Mucosa of gallbladder (tissue), 1 donor: ENCODE measurements around the gene RCAN2. TPM values are rescaled to one million over a fixed set of nuclear protein-coding genes. Genes with fewer than 3 reads are reported as not detected.
A peak's percentile ranks its signal among the peaks of the same experiment; 100 is the strongest.

Source experiments
- DNase-seq: peaks from one replicate; pipeline ENCODE4 v3.0.0-alpha.2; 2020; ENCODE audit warnings: low spot score
- total RNA-seq: library from RNA; stranded (reverse); gene quantifications from one replicate; pipeline ENCODE4 v1.2.1, GENCODE V29; 2021
- donor health status: DM: no; HTN: no; CAD: no.

Gene RCAN2
- total RNA-seq: 61.7 TPM

- DNase-seq: peak; percentile 61
Measured at GRCh38 chr6:46491201-46491627, at the start of gene RCAN2. RCAN2 (minus strand) TSS chr6:46491449.

- no peak for DNase-seq
Measured at GRCh38 chr6:46539866-46540265, 48.6 kb upstream of the RCAN2 start.

- no peak for DNase-seq
Measured at GRCh38 chr6:46538800-46539480, 47.7 kb upstream of the RCAN2 start.

- no peak for DNase-seq
Measured at GRCh38 chr6:46530896-46531295, 39.6 kb upstream of the RCAN2 start.

GRCh38 chr6:46528961-46529750 lies 37.9 kb upstream of the RCAN2 start:
- no peak for DNase-seq

GRCh38 chr6:46526607-46527006 lies 35.4 kb upstream of the RCAN2 start:
- DNase-seq: no peak

- no peak for DNase-seq
Measured at GRCh38 chr6:46525583-46525982, 34.3 kb upstream of the RCAN2 start.

- DNase-seq: no peak
Measured at GRCh38 chr6:46521464-46521971, 30.3 kb upstream of the RCAN2 start.

- DNase-seq: no peak
Measured at GRCh38 chr6:46517202-46517601, 26.0 kb upstream of the RCAN2 start.

GRCh38 chr6:46513533-46513932 lies 22.3 kb upstream of the RCAN2 start:
- DNase-seq: no peak

- no peak for DNase-seq
Measured at GRCh38 chr6:46511320-46511719, 20.1 kb upstream of the RCAN2 start.

GRCh38 chr6:46510651-46511050 lies 19.4 kb upstream of the RCAN2 start:
- peak; percentile 71 for DNase-seq

GRCh38 chr6:46509981-46510510 lies 18.8 kb upstream of the RCAN2 start:
- DNase-seq: no peak

- peak; percentile 46 for DNase-seq
Measured at GRCh38 chr6:46509063-46509462, 17.8 kb upstream of the RCAN2 start.

GRCh38 chr6:46507426-46507825 lies 16.2 kb upstream of the RCAN2 start:
- peak; percentile 45 for DNase-seq

GRCh38 chr6:46505693-46506512 lies 14.7 kb upstream of the RCAN2 start:
- no peak for DNase-seq

GRCh38 chr6:46504242-46504641 lies 13.0 kb upstream of the RCAN2 start:
- DNase-seq: no peak

- no peak for DNase-seq
Measured at GRCh38 chr6:46502486-46503119, 11.4 kb upstream of the RCAN2 start.

GRCh38 chr6:46501136-46502089 lies 10.2 kb upstream of the RCAN2 start:
- DNase-seq: no peak

- DNase-seq: no peak
Measured at GRCh38 chr6:46500382-46500781, 9.1 kb upstream of the RCAN2 start.
